ENCODE measurements around the gene RNF146. TPM values are rescaled to one million over a fixed set of nuclear protein-coding genes. Genes with fewer than 3 reads are reported as not detected.
"Not testable (repeated sequence)": the region's sequence is repeated elsewhere in the genome, so short reads cannot be mapped to it uniquely, and the experiment has no call there.

Gene RNF146
- polyA plus RNA-seq, result 10 to 100 TPM; 16.1 to 17.9 TPM

- H3K27ac ChIP-seq (ENCODE audit: low read depth in 2 of 2, low read length in 1 of 2), result peak within 1 kb of the TSS; percentile 100
- H3K9me3 ChIP-seq (ENCODE audit: control insufficient read depth in 2 of 2, insufficient read depth in 1 of 2, low read depth in 1 of 2, low read length in 1 of 2), result no peaks in the 10 kb centered on the region
- WGBS, 2 donors, result 0% methylated on average over 39 to 40 of the region's 40 CpGs
- H3K27me3 ChIP-seq (ENCODE audit: control insufficient read depth in 1 of 2, insufficient read depth in 2 of 2, low read length in 2 of 2), result no peaks in the 10 kb centered on the region
- H3K36me3 ChIP-seq (ENCODE audit: control insufficient read depth in 2 of 2, insufficient read depth in 2 of 2, low read length in 1 of 2), result no peaks in the 10 kb centered on the region
- peak within 1 kb of the TSS; percentile 92 to 97 for H3K4me3 ChIP-seq (ENCODE audit: low read depth in 1 of 2, low read length in 2 of 2)
- no peaks in the 10 kb centered on the region for H3K4me1 ChIP-seq (ENCODE audit: control insufficient read depth in 2 of 2, insufficient read depth in 2 of 2, low read length in 1 of 2)
Measured at GRCh38 chr6:127266178-127266891, at the start of gene RNF146. TSS of gene RNF146 (plus strand) at chr6:127266864. CDS start at chr6:127280339, 13,475 bp downstream.

GRCh38 chr6:127219869-127220268 is 46.8 kb upstream of the RNF146 start:
- Histone ChIP-seq H3K27ac (ENCODE audit: low read depth in 2 of 2, low read length in 1 of 2) (no peak overlapping the region), H3K9me3 (ENCODE audit: control insufficient read depth in 2 of 2, insufficient read depth in 1 of 2, low read depth in 1 of 2, low read length in 1 of 2) (no peaks in the 10 kb centered on the region), H3K27me3 (ENCODE audit: control insufficient read depth in 1 of 2, insufficient read depth in 2 of 2, low read length in 2 of 2) (no peaks in the 10 kb centered on the region), H3K4me1 (ENCODE audit: control insufficient read depth in 2 of 2, insufficient read depth in 2 of 2, low read length in 1 of 2) (no peaks in the 10 kb centered on the region), H3K36me3 (ENCODE audit: control insufficient read depth in 2 of 2, insufficient read depth in 2 of 2, low read length in 1 of 2) (no peaks in the 10 kb centered on the region), H3K4me3 (ENCODE audit: low read depth in 1 of 2, low read length in 2 of 2) (no peak overlapping the region)
- WGBS, 2 donors, result 78 to 84% methylated on average over 1 of the region's 1 CpG

- H3K4me1 ChIP-seq (ENCODE audit: control insufficient read depth in 2 of 2, insufficient read depth in 2 of 2, low read length in 1 of 2), result no peaks in the 10 kb centered on the region
- no peak overlapping the region for H3K4me3 ChIP-seq (ENCODE audit: low read depth in 1 of 2, low read length in 2 of 2)
- H3K36me3 ChIP-seq (ENCODE audit: control insufficient read depth in 2 of 2, insufficient read depth in 2 of 2, low read length in 1 of 2), result no peaks in the 10 kb centered on the region
- WGBS, 2 donors, result 78 to 80% methylated on average over 4 of the region's 4 CpGs
- H3K27ac ChIP-seq (ENCODE audit: low read depth in 2 of 2, low read length in 1 of 2), result no peak overlapping the region
- H3K27me3 ChIP-seq (ENCODE audit: control insufficient read depth in 1 of 2, insufficient read depth in 2 of 2, low read length in 2 of 2), result no peaks in the 10 kb centered on the region
- H3K9me3 ChIP-seq (ENCODE audit: control insufficient read depth in 2 of 2, insufficient read depth in 1 of 2, low read depth in 1 of 2, low read length in 1 of 2), result no peaks in the 10 kb centered on the region
Measured at GRCh38 chr6:127221201-127221600, 45.5 kb upstream of the RNF146 start.

- no peak overlapping the region for H3K4me3 ChIP-seq (ENCODE audit: low read depth in 1 of 2, low read length in 2 of 2)
- no peaks in the 10 kb centered on the region for H3K4me1 ChIP-seq (ENCODE audit: control insufficient read depth in 2 of 2, insufficient read depth in 2 of 2, low read length in 1 of 2)
- H3K27ac ChIP-seq (ENCODE audit: low read depth in 2 of 2, low read length in 1 of 2), result no peak overlapping the region
- H3K9me3 ChIP-seq (ENCODE audit: control insufficient read depth in 2 of 2, insufficient read depth in 1 of 2, low read depth in 1 of 2, low read length in 1 of 2), result no peaks in the 10 kb centered on the region
- 53 to 79% methylated on average over 1 of the region's 1 CpG for WGBS, 2 donors
- H3K36me3 ChIP-seq (ENCODE audit: control insufficient read depth in 2 of 2, insufficient read depth in 2 of 2, low read length in 1 of 2), result no peaks in the 10 kb centered on the region
- H3K27me3 ChIP-seq (ENCODE audit: control insufficient read depth in 1 of 2, insufficient read depth in 2 of 2, low read length in 2 of 2), result no peaks in the 10 kb centered on the region
Measured at GRCh38 chr6:127222418-127222817, 44.2 kb upstream of the RNF146 start.

GRCh38 chr6:127225497-127225896 is 41.2 kb upstream of the RNF146 start:
- Histone ChIP-seq H3K4me1 (ENCODE audit: control insufficient read depth in 2 of 2, insufficient read depth in 2 of 2, low read length in 1 of 2) (no peaks in the 10 kb centered on the region), H3K4me3 (ENCODE audit: low read depth in 1 of 2, low read length in 2 of 2) (no peak overlapping the region), H3K9me3 (ENCODE audit: control insufficient read depth in 2 of 2, insufficient read depth in 1 of 2, low read depth in 1 of 2, low read length in 1 of 2) (no peaks in the 10 kb centered on the region), H3K27me3 (ENCODE audit: control insufficient read depth in 1 of 2, insufficient read depth in 2 of 2, low read length in 2 of 2) (no peaks in the 10 kb centered on the region), H3K36me3 (ENCODE audit: control insufficient read depth in 2 of 2, insufficient read depth in 2 of 2, low read length in 1 of 2) (no peaks in the 10 kb centered on the region), H3K27ac (ENCODE audit: low read depth in 2 of 2, low read length in 1 of 2) (no peak overlapping the region)
- 66 to 68% methylated on average over 1 of the region's 1 CpG for WGBS, 2 donors

GRCh38 chr6:127233819-127234218 is 32.8 kb upstream of the RNF146 start:
- H3K27ac ChIP-seq (ENCODE audit: low read depth in 2 of 2, low read length in 1 of 2); H3K4me3 ChIP-seq (ENCODE audit: low read depth in 1 of 2, low read length in 2 of 2); H3K36me3 ChIP-seq (ENCODE audit: control insufficient read depth in 2 of 2, insufficient read depth in 2 of 2, low read length in 1 of 2); H3K27me3 ChIP-seq (ENCODE audit: control insufficient read depth in 1 of 2, insufficient read depth in 2 of 2, low read length in 2 of 2); H3K9me3 ChIP-seq (ENCODE audit: control insufficient read depth in 2 of 2, insufficient read depth in 1 of 2, low read depth in 1 of 2, low read length in 1 of 2); H3K4me1 ChIP-seq (ENCODE audit: control insufficient read depth in 2 of 2, insufficient read depth in 2 of 2, low read length in 1 of 2): not testable (repeated sequence)
- WGBS, 2 donors, result 76 to 87% methylated on average over 3 of the region's 3 CpGs

- Histone ChIP-seq H3K36me3 (ENCODE audit: control insufficient read depth in 2 of 2, insufficient read depth in 2 of 2, low read length in 1 of 2) (no peaks in the 10 kb centered on the region), H3K27me3 (ENCODE audit: control insufficient read depth in 1 of 2, insufficient read depth in 2 of 2, low read length in 2 of 2) (no peaks in the 10 kb centered on the region), H3K4me1 (ENCODE audit: control insufficient read depth in 2 of 2, insufficient read depth in 2 of 2, low read length in 1 of 2) (no peaks in the 10 kb centered on the region), H3K4me3 (ENCODE audit: low read depth in 1 of 2, low read length in 2 of 2) (no peak overlapping the region), H3K27ac (ENCODE audit: low read depth in 2 of 2, low read length in 1 of 2) (no peak overlapping the region), H3K9me3 (ENCODE audit: control insufficient read depth in 2 of 2, insufficient read depth in 1 of 2, low read depth in 1 of 2, low read length in 1 of 2) (no peaks in the 10 kb centered on the region)
- WGBS, 2 donors, result 58 to 69% methylated on average over 1 of the region's 1 CpG
Measured at GRCh38 chr6:127243501-127243900, 23.2 kb upstream of the RNF146 start.

- no peaks in the 10 kb centered on the region for H3K36me3 ChIP-seq (ENCODE audit: control insufficient read depth in 2 of 2, insufficient read depth in 2 of 2, low read length in 1 of 2)
- no peak overlapping the region for H3K27ac ChIP-seq (ENCODE audit: low read depth in 2 of 2, low read length in 1 of 2)
- no peaks in the 10 kb centered on the region for H3K27me3 ChIP-seq (ENCODE audit: control insufficient read depth in 1 of 2, insufficient read depth in 2 of 2, low read length in 2 of 2)
- 69 to 75% methylated on average over 4 of the region's 4 CpGs for WGBS, 2 donors
- no peaks in the 10 kb centered on the region for H3K9me3 ChIP-seq (ENCODE audit: control insufficient read depth in 2 of 2, insufficient read depth in 1 of 2, low read depth in 1 of 2, low read length in 1 of 2)
- no peaks in the 10 kb centered on the region for H3K4me1 ChIP-seq (ENCODE audit: control insufficient read depth in 2 of 2, insufficient read depth in 2 of 2, low read length in 1 of 2)
- H3K4me3 ChIP-seq (ENCODE audit: low read depth in 1 of 2, low read length in 2 of 2), result no peak overlapping the region
Measured at GRCh38 chr6:127247114-127248096, 19.3 kb upstream of the RNF146 start.

- 95 to 100% methylated on average over 1 of the region's 1 CpG for WGBS, 2 donors
- H3K9me3 ChIP-seq (ENCODE audit: control insufficient read depth in 2 of 2, insufficient read depth in 1 of 2, low read depth in 1 of 2, low read length in 1 of 2), result no peaks in the 10 kb centered on the region
- no peaks in the 10 kb centered on the region for H3K36me3 ChIP-seq (ENCODE audit: control insufficient read depth in 2 of 2, insufficient read depth in 2 of 2, low read length in 1 of 2)
- no peak overlapping the region for H3K27ac ChIP-seq (ENCODE audit: low read depth in 2 of 2, low read length in 1 of 2)
- H3K27me3 ChIP-seq (ENCODE audit: control insufficient read depth in 1 of 2, insufficient read depth in 2 of 2, low read length in 2 of 2), result no peaks in the 10 kb centered on the region
- H3K4me1 ChIP-seq (ENCODE audit: control insufficient read depth in 2 of 2, insufficient read depth in 2 of 2, low read length in 1 of 2), result no peaks in the 10 kb centered on the region
- H3K4me3 ChIP-seq (ENCODE audit: low read depth in 1 of 2, low read length in 2 of 2), result no peak overlapping the region
Measured at GRCh38 chr6:127249621-127250020, 17.0 kb upstream of the RNF146 start.
